Activated T-cell treated with anti-CD3 and anti-CD28 coated beads, Interleukin-2, amount 50 U/mL, for 72 hours (primary cell): ENCODE measurements around the gene TAOK3. TPM values are rescaled to one million over a fixed set of nuclear protein-coding genes. Genes with fewer than 3 reads are reported as not detected.
"Not testable (repeated sequence)": the region's sequence is repeated elsewhere in the genome, so short reads cannot be mapped to it uniquely, and the experiment has no call there.

Source experiments
- ATAC-seq, 2 donors: fragments of 150-1000 bp; cut with Tn5 transposase; replicated peaks in 1 of 2; 2 replicates each; pipeline ENCODE4 v1.10.0; 2021; ENCODE audit warnings: moderate library complexity in 2 of 2, mild to moderate bottlenecking in 1 of 2
- DNase-seq, 2 donors: peaks; one replicate each; pipeline ENCODE4 v3.0.0; 2021 to 2022; ENCODE audit warnings: mixed read lengths in 1 of 2
- H3K27ac Mint-ChIP-seq: one replicate; pipeline ENCODE4 v1.8.0; 2022; ENCODE audit warnings: mild to moderate bottlenecking, moderate library complexity, mixed read lengths
- H3K27me3 Mint-ChIP-seq: one replicate; pipeline ENCODE4 v1.8.0; 2022; ENCODE audit warnings: low read depth, mixed read lengths
- H3K36me3 Mint-ChIP-seq, 2 donors: one replicate each; pipeline ENCODE4 v1.8.0; 2022; ENCODE audit warnings: mixed read lengths in 2 of 2, mild to moderate bottlenecking in 1 of 2; ENCODE audit not compliant: insufficient read depth in 2 of 2
- H3K4me1 Mint-ChIP-seq: one replicate; pipeline ENCODE4 v1.8.0; 2022; ENCODE audit warnings: low read depth, mixed read lengths
- H3K4me3 Mint-ChIP-seq, 2 donors: one replicate each; pipeline ENCODE4 v1.8.0; 2022; ENCODE audit warnings: mild to moderate bottlenecking in 2 of 2, mixed read lengths in 2 of 2, moderate library complexity in 2 of 2
- H3K9me3 Mint-ChIP-seq, 2 donors: one replicate each; pipeline ENCODE4 v1.8.0; 2022; ENCODE audit warnings: mixed read lengths in 2 of 2
- total RNA-seq, 2 donors: library from RNA; stranded (reverse); gene quantifications; one replicate each; pipeline ENCODE4 v1.2.3, GENCODE V29; 2022

TAOK3 gene
- total RNA-seq, 2 donors from 2014 or later, result 46.8 to 49.2 TPM

DNA sequence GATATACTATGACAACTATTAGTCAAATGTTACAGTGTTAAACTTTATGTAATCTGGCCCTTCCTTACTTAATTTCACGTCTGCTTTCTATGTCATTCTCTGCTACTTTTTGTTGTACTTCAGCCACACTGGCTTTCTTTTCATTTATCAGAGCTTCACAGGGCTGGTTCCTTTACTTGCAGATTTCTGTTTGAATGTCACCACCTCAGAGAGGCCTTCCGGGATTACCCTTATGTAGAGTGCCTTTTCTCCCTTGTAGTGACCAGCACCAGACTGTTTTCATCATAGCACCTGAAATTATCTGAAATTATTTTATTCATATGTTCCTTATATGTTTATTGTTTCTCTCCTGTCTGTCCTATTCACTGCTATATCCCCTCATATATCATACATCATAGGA lies 75.4 kb downstream of the TAOK3 start:
- peaks cover 24% of the 10 kb centered on the region for H3K4me1 Mint-ChIP-seq
- no peak for DNase-seq

DNA sequence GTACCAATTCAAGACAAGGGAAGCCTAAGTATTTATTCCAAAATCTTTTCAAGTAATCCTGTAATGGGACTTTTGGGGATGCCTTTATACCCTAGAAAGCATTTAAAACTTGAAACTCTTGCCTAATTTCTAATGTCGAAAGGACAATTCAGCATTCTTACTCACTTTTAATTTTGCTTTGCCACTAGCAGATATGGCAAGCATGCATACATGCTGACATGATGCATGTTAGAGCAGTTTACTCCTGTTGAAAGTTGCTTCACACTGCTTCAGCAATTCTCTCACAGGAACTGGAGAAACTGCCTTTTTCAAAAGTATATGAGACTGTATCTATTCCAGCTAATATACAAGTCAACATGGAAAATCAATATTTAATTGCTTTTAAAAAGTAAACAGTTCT lies 79.9 kb downstream of the TAOK3 start:
- Mint-ChIP-seq H3K4me1 (no peaks in the 10 kb centered on the region), H3K9me3 (no peaks in the 10 kb centered on the region), H3K36me3 (no peaks in the 10 kb centered on the region), H3K4me3 (no peak overlapping the region), H3K27ac (no peak overlapping the region), H3K27me3 (no peaks in the 10 kb centered on the region)
- ATAC-seq (no peak), DNase-seq (no peak)

More for the DNA sequence above, 75.4 kb downstream of the TAOK3 start:
- Mint-ChIP-seq H3K4me3 (no peak overlapping the region), H3K27me3 (no peaks in the 10 kb centered on the region), H3K9me3 (no peaks in the 10 kb centered on the region), H3K36me3 (no peaks in the 10 kb centered on the region), H3K27ac (no peak overlapping the region)
- ATAC-seq, result no peak

DNA sequence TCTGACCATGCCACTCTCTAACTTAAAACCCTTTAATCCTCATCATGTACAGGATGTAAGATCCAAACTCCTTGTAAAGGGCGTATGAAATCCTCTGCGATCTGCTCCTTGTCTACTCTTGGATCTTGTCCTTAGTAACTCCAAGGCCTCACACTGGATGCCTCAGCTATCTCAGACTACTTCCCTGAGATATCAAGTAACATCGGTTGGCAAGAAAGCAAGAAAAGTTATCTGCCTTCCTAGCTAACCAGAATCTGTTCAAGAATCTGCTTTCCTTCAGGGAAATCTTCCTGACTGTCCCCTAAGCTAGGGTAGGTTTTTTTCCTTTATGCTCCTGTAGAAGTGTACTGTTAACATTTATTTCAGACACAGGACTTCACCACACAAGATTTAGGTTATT lies 82.6 kb downstream of the TAOK3 start:
- Mint-ChIP-seq H3K36me3 (peaks cover 0 to 5% of the 10 kb centered on the region in 2 donors), H3K4me1 (no peaks in the 10 kb centered on the region), H3K27ac (no peak overlapping the region), H3K9me3 (no peaks in the 10 kb centered on the region), H3K27me3 (no peaks in the 10 kb centered on the region), H3K4me3 (no peak overlapping the region)
- no peak for ATAC-seq
- no peak for DNase-seq

DNA sequence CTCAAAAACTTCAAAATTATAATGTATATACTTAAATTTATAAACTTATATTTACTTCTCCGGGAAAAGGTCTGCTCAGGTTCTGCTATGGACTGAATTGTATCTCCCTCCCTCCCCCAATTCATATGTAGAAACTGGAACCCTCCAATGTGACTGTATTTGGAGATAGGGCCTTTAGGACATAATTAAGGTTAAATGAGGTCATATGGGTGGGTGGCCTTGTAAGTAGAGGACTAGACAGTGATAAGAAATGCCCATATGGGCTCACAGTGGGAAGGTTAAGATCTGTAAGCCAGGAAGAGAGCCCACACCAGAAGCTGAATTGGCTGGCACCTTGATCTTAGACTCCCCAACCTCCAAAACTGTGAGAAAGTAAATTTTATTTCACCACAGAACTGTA lies 84.5 kb downstream of the TAOK3 start:
- no peaks in the 10 kb centered on the region for H3K4me1 Mint-ChIP-seq
- no peaks in the 10 kb centered on the region for H3K27me3 Mint-ChIP-seq
- H3K36me3 Mint-ChIP-seq, result peaks cover 2 to 8% of the 10 kb centered on the region in 2 donors
- DNase-seq (no peak), ATAC-seq (no peak)
- H3K27ac Mint-ChIP-seq, result no peak overlapping the region
- no peak overlapping the region for H3K4me3 Mint-ChIP-seq
- H3K9me3 Mint-ChIP-seq, result no peaks in the 10 kb centered on the region

DNA sequence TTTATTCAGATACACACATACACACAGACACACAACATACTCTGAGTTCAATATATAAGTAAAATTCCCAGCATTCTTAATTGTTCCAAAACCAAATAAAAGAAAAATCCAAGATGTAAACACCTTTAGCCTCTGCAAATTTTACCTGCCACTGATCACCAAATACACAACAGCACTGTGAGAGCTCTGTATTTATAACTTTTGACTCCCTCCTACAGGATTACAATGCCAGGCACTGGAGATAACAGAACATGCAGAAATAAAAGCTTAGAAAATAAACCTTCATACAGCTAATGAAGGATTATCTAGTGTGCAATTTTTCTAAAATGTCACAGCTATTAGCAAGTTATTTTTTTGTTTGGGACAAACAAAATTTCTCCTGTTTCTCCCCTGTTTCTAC lies 85.0 kb downstream of the TAOK3 start:
- H3K9me3 Mint-ChIP-seq, result no peaks in the 10 kb centered on the region
- no peaks in the 10 kb centered on the region for H3K4me1 Mint-ChIP-seq
- peaks cover 2 to 8% of the 10 kb centered on the region in 2 donors for H3K36me3 Mint-ChIP-seq
- ATAC-seq, result no peak
- H3K27me3 Mint-ChIP-seq, result no peaks in the 10 kb centered on the region
- DNase-seq, result no peak
- peak overlapping the region; percentile 9 for H3K27ac Mint-ChIP-seq
- H3K4me3 Mint-ChIP-seq, result no peak overlapping the region

GRCh38 chr12:118282767-118283166 lies 89.9 kb downstream of the TAOK3 start:
- no peak for DNase-seq
- Mint-ChIP-seq H3K4me1 (no peaks in the 10 kb centered on the region), H3K4me3 (no peak overlapping the region), H3K27ac (no peak overlapping the region), H3K9me3 (peaks cover 0 to 5% of the 10 kb centered on the region in 2 donors), H3K27me3 (no peaks in the 10 kb centered on the region), H3K36me3 (peaks cover 9 to 25% of the 10 kb centered on the region in 2 donors)
- no peak for ATAC-seq

DNA sequence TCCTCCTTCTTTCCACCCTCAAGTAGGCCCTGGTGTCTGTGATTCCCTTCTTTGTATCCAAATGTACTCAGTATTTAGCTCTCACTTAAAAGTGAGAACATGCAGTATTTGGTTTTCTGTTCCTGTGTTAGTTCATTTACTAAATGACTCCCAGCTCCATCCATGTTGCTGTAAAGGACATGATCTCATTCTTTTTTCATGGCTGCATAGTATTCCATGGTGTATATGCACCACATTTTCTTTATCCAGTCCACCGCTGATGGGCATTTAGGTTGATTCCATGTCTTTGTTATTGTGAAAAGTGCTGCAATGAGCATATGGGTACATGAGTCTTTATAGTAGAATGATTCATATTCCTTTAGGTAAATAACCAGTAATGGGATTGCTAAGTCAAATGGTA lies 94.4 kb downstream of the TAOK3 start:
- H3K36me3 Mint-ChIP-seq, result peaks cover 7 to 17% of the 10 kb centered on the region in 2 donors
- not testable (repeated sequence) for H3K27me3 Mint-ChIP-seq, H3K4me1 Mint-ChIP-seq, H3K4me3 Mint-ChIP-seq, ATAC-seq, H3K9me3 Mint-ChIP-seq, DNase-seq
- H3K27ac Mint-ChIP-seq, result peak overlapping the region; percentile 40

- DNase-seq, result no peak
- H3K27me3 Mint-ChIP-seq, result no peaks in the 10 kb centered on the region
- peak overlapping the region; percentile 91 for H3K27ac Mint-ChIP-seq
- H3K4me1 Mint-ChIP-seq, result peaks cover 14% of the 10 kb centered on the region
- peak overlapping the region in 1 of 2 donors; percentile 84 for H3K4me3 Mint-ChIP-seq
- peaks cover 0 to 5% of the 10 kb centered on the region in 2 donors for H3K9me3 Mint-ChIP-seq
- no peak for ATAC-seq
- peaks cover 2 to 6% of the 10 kb centered on the region in 2 donors for H3K36me3 Mint-ChIP-seq
These were observed 98.6 kb downstream of the TAOK3 start for GRCh38 chr12:118274066-118274465.

DNA sequence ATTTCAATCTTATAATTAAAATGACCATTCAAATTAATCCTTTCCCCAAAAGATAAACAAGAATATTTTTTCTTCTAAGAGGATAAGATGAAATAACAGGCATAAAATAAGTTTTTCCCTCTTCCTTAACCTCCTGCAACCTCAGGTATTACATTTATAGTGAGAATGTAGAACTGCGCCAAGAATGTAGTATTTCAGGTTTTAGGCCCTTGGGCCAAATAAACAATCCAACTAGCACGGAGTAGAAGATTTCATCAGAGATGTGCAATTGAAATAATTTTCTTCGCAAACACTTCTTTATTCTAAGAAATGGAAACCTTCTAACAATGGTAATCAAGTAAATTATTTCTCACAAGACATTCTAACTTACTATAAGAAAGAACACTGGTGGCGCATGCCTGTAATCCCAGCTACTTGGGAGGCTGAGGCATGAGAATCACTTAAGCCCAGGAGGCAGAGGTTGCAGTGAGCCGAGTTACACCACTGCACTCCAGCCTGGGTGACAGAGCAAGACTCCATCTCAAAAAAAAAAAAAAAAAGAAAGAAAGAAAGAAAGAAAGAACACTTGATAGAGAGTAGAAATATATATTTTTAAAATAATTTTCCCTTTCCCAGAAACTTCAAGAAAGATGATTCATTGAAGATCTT lies 100.8 kb downstream of the TAOK3 start:
- DNase-seq, result no peak
- Mint-ChIP-seq H3K27me3 (no peaks in the 10 kb centered on the region), H3K36me3 (peaks cover 0 to 2% of the 10 kb centered on the region in 2 donors), H3K27ac (no peak overlapping the region), H3K4me3 (no peak overlapping the region), H3K9me3 (no peaks in the 10 kb centered on the region), H3K4me1 (peaks cover 14% of the 10 kb centered on the region)
- no peak for ATAC-seq

- H3K9me3 Mint-ChIP-seq, result no peaks in the 10 kb centered on the region
- H3K4me3 Mint-ChIP-seq, result no peak overlapping the region
- H3K27me3 Mint-ChIP-seq, result no peaks in the 10 kb centered on the region
- no peak for DNase-seq
- H3K36me3 Mint-ChIP-seq, result peaks cover 0 to 2% of the 10 kb centered on the region in 2 donors
- H3K4me1 Mint-ChIP-seq, result peaks cover 14% of the 10 kb centered on the region
- H3K27ac Mint-ChIP-seq, result no peak overlapping the region
- ATAC-seq, result no peak
These were observed 101.5 kb downstream of the TAOK3 start for GRCh38 chr12:118271183-118271582.

GRCh38 chr12:118269806-118270205 lies 102.9 kb downstream of the TAOK3 start:
- Mint-ChIP-seq H3K27me3 (no peaks in the 10 kb centered on the region), H3K9me3 (no peaks in the 10 kb centered on the region), H3K36me3 (peaks cover 0 to 2% of the 10 kb centered on the region in 2 donors), H3K27ac (peak overlapping the region; percentile 55), H3K4me1 (peaks cover 14% of the 10 kb centered on the region), H3K4me3 (no peak overlapping the region)
- no peak for DNase-seq
- no peak for ATAC-seq

DNA sequence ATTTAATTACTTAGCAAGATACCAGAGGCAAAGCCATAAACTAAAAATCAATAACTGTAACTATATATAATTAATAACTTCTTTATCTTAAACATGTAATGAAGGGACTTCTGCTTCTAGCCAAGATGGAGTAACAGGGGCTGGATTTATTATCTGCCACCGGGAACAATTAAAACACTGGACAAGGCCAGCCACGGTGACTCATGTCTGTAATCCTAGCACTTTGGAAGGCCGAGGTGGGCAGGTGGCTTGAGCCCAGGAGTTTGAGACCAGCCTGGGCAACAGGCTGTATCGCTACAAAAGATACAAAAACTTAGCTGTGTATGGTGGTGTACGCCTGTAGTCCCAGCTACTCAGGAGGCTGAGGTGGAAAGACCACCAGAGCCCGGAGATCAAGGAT lies 113.6 kb downstream of the TAOK3 start:
- H3K36me3 Mint-ChIP-seq, result peaks cover 3 to 13% of the 10 kb centered on the region in 2 donors
- no peak overlapping the region for H3K4me3 Mint-ChIP-seq
- no peaks in the 10 kb centered on the region for H3K27me3 Mint-ChIP-seq
- H3K4me1 Mint-ChIP-seq, result no peaks in the 10 kb centered on the region
- H3K27ac Mint-ChIP-seq, result no peak overlapping the region
- H3K9me3 Mint-ChIP-seq, result peaks cover 0 to 3% of the 10 kb centered on the region in 2 donors
- no peak for DNase-seq
- no peak for ATAC-seq

GRCh38 chr12:118256352-118256751 lies 116.4 kb downstream of the TAOK3 start:
- Mint-ChIP-seq H3K4me3 (no peak overlapping the region), H3K36me3 (peaks cover 3 to 15% of the 10 kb centered on the region in 2 donors), H3K27me3 (no peaks in the 10 kb centered on the region), H3K9me3 (peaks cover 0 to 3% of the 10 kb centered on the region in 2 donors), H3K4me1 (no peaks in the 10 kb centered on the region), H3K27ac (peak overlapping the region; percentile 60)
- ATAC-seq, result no peak
- no peak for DNase-seq

DNA sequence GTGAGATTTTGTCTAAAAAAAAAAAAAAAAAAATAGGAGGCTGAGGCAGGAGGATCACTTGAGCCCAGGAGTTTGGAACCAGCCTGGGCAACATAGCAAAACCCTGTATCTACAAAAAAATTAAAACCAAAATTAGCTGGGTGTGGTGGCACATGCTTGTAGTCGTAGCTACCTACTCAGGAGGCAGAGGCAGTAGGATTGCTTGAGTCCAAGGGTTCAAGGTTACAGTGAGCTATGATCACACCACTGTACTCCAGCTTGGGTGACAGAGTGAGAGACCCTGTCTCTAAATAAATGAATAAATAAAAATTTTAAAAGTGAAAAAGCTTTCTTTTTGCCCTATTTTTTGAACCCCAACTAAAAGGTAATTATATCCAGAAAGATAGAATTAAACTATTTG lies 123.2 kb downstream of the TAOK3 start:
- Mint-ChIP-seq H3K4me3 (no peak overlapping the region), H3K9me3 (no peaks in the 10 kb centered on the region), H3K4me1 (no peaks in the 10 kb centered on the region), H3K27me3 (no peaks in the 10 kb centered on the region), H3K27ac (no peak overlapping the region), H3K36me3 (peaks cover 0 to 3% of the 10 kb centered on the region in 2 donors)
- ATAC-seq (no peak), DNase-seq (no peak)
